Body of pancreas (tissue), 4 donors: ENCODE data around the gene TMEM94.
"Not testable (repeated sequence)": the region's sequence is repeated elsewhere in the genome, so short reads cannot be mapped to it uniquely, and the experiment has no call there.

Experiments used
- CTCF ChIP-seq, 7 experiments: fragments of 450-650 bp in 4 of 7; fragments of 200-600 bp in 3 of 7; sonication (generic) in 3 of 7; IDR thresholded peaks; one replicate each; pipeline ENCODE4 v1.5.1; 2016 to 2019; ENCODE audit warnings: antibody characterized with exemption in 7 of 7
- POLR2A ChIP-seq, 3 donors: fragments of 450-650 bp; IDR thresholded peaks; one replicate each; pipeline ENCODE4 v1.6.1; 2016; ENCODE audit warnings: antibody characterized with exemption in 3 of 3, mild to moderate bottlenecking in 2 of 3

GRCh38 chr17:75520413-75520812 is 64.0 kb downstream of the TMEM94 start:
- not testable (repeated sequence) for TF ChIP-seq POLR2A, CTCF (IDR thresholded peaks at IDR 0.05)
